H1 (cell line): ENCODE results near the gene GAS7. TPM values are rescaled to one million over a fixed set of nuclear protein-coding genes. Genes with fewer than 3 reads are reported as not detected.

Source experiments
- CTCF ChIA-PET: fragments of 300-600 bp; sonication (Branson Sonifier 250); formaldehyde crosslinking; loops from one replicate; lab custom pipeline; 2021; ENCODE audit not compliant: partially characterized antibody; lab: Charles Lee
- POLR2A ChIA-PET: fragments of 300-600 bp; sonication (Branson Sonifier 250); formaldehyde crosslinking; loops from one replicate; lab custom pipeline; 2021; ENCODE audit warnings: inconsistent platforms; ENCODE audit not compliant: partially characterized antibody; lab: Charles Lee
- DNase-seq, 2 experiments: peaks; one replicate each; pipeline versions ENCODE4 v3.0.0 to v3.0.0-alpha.2; 2010 to 2022; ENCODE audit warnings: low spot score in 2 of 2, low read depth in 1 of 2, mixed read lengths in 1 of 2
- FAIRE-seq: peaks from 2 replicates; lab custom pipeline; 2011; peaks lifted over from hg19 to GRCh38; lab: Jason Lieb, UNC
- H2AFZ ChIP-seq: 2 replicates; pipeline ENCODE4 v1.8.1; 2012; ENCODE audit warnings: low read length, inconsistent platforms
- H2AK5ac ChIP-seq: 2 replicates; pipeline ENCODE4 v1.6.1; 2013; ENCODE audit warnings: low read depth, low read length
- H2BK120ac ChIP-seq: replicated peaks from 2 replicates; pipeline ENCODE3; 2013; ENCODE audit warnings: low read depth, low read length, inconsistent platforms
- H2BK12ac ChIP-seq: 2 replicates; pipeline ENCODE4 v1.6.1; 2013; ENCODE audit warnings: low read depth, low read length
- H2BK15ac ChIP-seq: 2 replicates; pipeline ENCODE4 v1.6.1; 2013; ENCODE audit warnings: low read length
- H2BK20ac ChIP-seq: 2 replicates; pipeline ENCODE4 v1.6.1; 2013; ENCODE audit warnings: low read length
- H2BK5ac ChIP-seq: 2 replicates; pipeline ENCODE4 v1.6.1; 2013; ENCODE audit warnings: low read depth, low read length
- H3K14ac ChIP-seq: 2 replicates; pipeline ENCODE4 v1.6.1; 2013; ENCODE audit warnings: inconsistent platforms; ENCODE audit not compliant: insufficient read length
- H3K18ac ChIP-seq: 2 replicates; pipeline ENCODE4 v1.6.1; 2013; ENCODE audit warnings: low read length; ENCODE audit errors: extremely low read depth
- H3K23ac ChIP-seq: 2 replicates; pipeline ENCODE4 v1.6.1; 2013; ENCODE audit warnings: inconsistent platforms; ENCODE audit not compliant: insufficient read length
- H3K23me2 ChIP-seq: 2 replicates; pipeline ENCODE4 v1.6.1; 2013; ENCODE audit warnings: low read depth, low read length
- H3K27ac ChIP-seq: 2 replicates; pipeline ENCODE4 v1.6.1; 2011; ENCODE audit warnings: low read depth, low read length, inconsistent platforms
- H3K27me3 ChIP-seq, 4 experiments: replicated peaks in 1 of 4; 1 replicate in 1 of 4; 2 replicates in 3 of 4; pipeline versions ENCODE4 v1.6.1 to v1.8.1; 2011 to 2013; ENCODE audit warnings: low read length in 3 of 4, mild to moderate bottlenecking in 3 of 4, inconsistent platforms in 2 of 4, mixed read lengths in 2 of 4, moderate library complexity in 1 of 4; ENCODE audit not compliant: control insufficient read depth in 3 of 4, insufficient read depth in 3 of 4; ENCODE audit errors: extremely low read depth in 1 of 4
- H3K36me3 ChIP-seq, 4 experiments: 2 replicates each; pipeline versions ENCODE4 v1.6.1 to v1.8.1; 2011 to 2013; ENCODE audit warnings: mild to moderate bottlenecking in 4 of 4, low read length in 3 of 4, moderate library complexity in 2 of 4, control low read depth in 1 of 4, inconsistent platforms in 1 of 4; ENCODE audit not compliant: insufficient read depth in 4 of 4, control insufficient read depth in 2 of 4
- H3K4ac ChIP-seq: replicated peaks from 2 replicates; pipeline ENCODE3; 2013; ENCODE audit warnings: low read length, low read depth, mixed read lengths, inconsistent platforms; ENCODE audit not compliant: insufficient read length
- H3K4me1 ChIP-seq, 4 experiments: replicated peaks in 1 of 4; 1 replicate in 1 of 4; 2 replicates in 3 of 4; pipeline versions ENCODE4 v1.6.1 to v1.8.1; 2011 to 2013; ENCODE audit warnings: low read length in 3 of 4, inconsistent platforms in 2 of 4, mixed read lengths in 1 of 4; ENCODE audit not compliant: insufficient read depth in 4 of 4, control insufficient read depth in 3 of 4
- H3K4me2 ChIP-seq, 2 experiments: 2 replicates each; pipeline versions ENCODE4 v1.6.1 to v1.8.1; 2011 to 2013; ENCODE audit warnings: low read depth in 2 of 2, low read length in 2 of 2, control low read depth in 1 of 2, inconsistent platforms in 1 of 2, mild to moderate bottlenecking in 1 of 2; ENCODE audit not compliant: insufficient read depth in 1 of 2
- H3K4me3 ChIP-seq, 4 experiments: fragments of 200-600, 300-600 bp in 1 of 4; sonication (generic), shearing (Covaris generic), sonication (Bioruptor Twin) in 1 of 4; 2 replicates each; pipeline versions ENCODE4 v1.5.1 to v1.8.1; 2011 to 2016; ENCODE audit warnings: low read length in 4 of 4, low read depth in 3 of 4, control low read depth in 2 of 4, inconsistent platforms in 2 of 4, mild to moderate bottlenecking in 2 of 4, mixed read lengths in 1 of 4, moderate library complexity in 1 of 4; ENCODE audit not compliant: insufficient read depth in 2 of 4; ENCODE audit errors: extremely low read depth in 1 of 4
- H3K56ac ChIP-seq: replicated peaks from 2 replicates; pipeline ENCODE3; 2013; ENCODE audit warnings: low read depth, mild to moderate bottlenecking, mixed read lengths, low read length, inconsistent platforms; ENCODE audit not compliant: insufficient read length
- H3K79me1 ChIP-seq: 2 replicates; pipeline ENCODE4 v1.6.1; 2013; ENCODE audit warnings: low read depth, low read length, control low read depth
- H3K79me2 ChIP-seq, 2 experiments: 2 replicates each; pipeline versions ENCODE4 v1.6.1 to v1.8.1; 2012 to 2013; ENCODE audit warnings: low read length in 2 of 2, mild to moderate bottlenecking in 2 of 2, inconsistent platforms in 1 of 2; ENCODE audit not compliant: insufficient read depth in 2 of 2, control insufficient read depth in 1 of 2
- H3K9ac ChIP-seq, 4 experiments: replicated peaks in 1 of 4; 1 replicate in 1 of 4; 2 replicates in 3 of 4; pipeline versions ENCODE4 v1.6.1 to v1.8.1; 2011 to 2013; ENCODE audit warnings: low read depth in 3 of 4, low read length in 3 of 4, control low read depth in 2 of 4, mild to moderate bottlenecking in 2 of 4, moderate library complexity in 2 of 4, inconsistent platforms in 1 of 4; ENCODE audit errors: extremely low read depth in 1 of 4
- H3K9me3 ChIP-seq, 2 experiments: 2 replicates each; pipeline versions ENCODE4 v1.6.1 to v1.8.1; 2012 to 2013; ENCODE audit warnings: mild to moderate bottlenecking in 2 of 2, moderate library complexity in 2 of 2, control low read depth in 1 of 2, inconsistent platforms in 1 of 2, low read depth in 1 of 2, low read length in 1 of 2, mixed read lengths in 1 of 2; ENCODE audit not compliant: insufficient read depth in 2 of 2
- H4K20me1 ChIP-seq, 2 experiments: replicated peaks in 1 of 2; 2 replicates each; pipeline versions ENCODE3 to v1.8.1; 2011 to 2013; ENCODE audit warnings: inconsistent platforms in 2 of 2, low read length in 2 of 2, mild to moderate bottlenecking in 1 of 2; ENCODE audit not compliant: insufficient read depth in 2 of 2, control insufficient read depth in 1 of 2
- H4K5ac ChIP-seq: 2 replicates; pipeline ENCODE4 v1.6.1; 2013; ENCODE audit warnings: low read length, low read depth, mixed read lengths, inconsistent platforms; ENCODE audit not compliant: insufficient read length
- H4K8ac ChIP-seq: 2 replicates; pipeline ENCODE4 v1.8.0; 2013; ENCODE audit warnings: mild to moderate bottlenecking, moderate library complexity, low read length, inconsistent platforms; ENCODE audit not compliant: insufficient read depth; ENCODE audit errors: extremely low read depth
- H4K91ac ChIP-seq: replicated peaks from 2 replicates; pipeline ENCODE3; 2013; ENCODE audit warnings: low read length, mixed read lengths, inconsistent platforms; ENCODE audit not compliant: insufficient read length
- EGR1 ChIP-seq: IDR thresholded peaks from 2 replicates; pipeline ENCODE4 v1.6.1; 2011; ENCODE audit warnings: low read depth, low read length, borderline replicate concordance
- FOSL1 ChIP-seq: IDR thresholded peaks from 2 replicates; pipeline ENCODE4 v1.6.1; 2011; ENCODE audit warnings: mild to moderate bottlenecking, low read depth, low read length, moderate library complexity; ENCODE audit not compliant: insufficient read depth
- HDAC2 ChIP-seq, 2 experiments: fragments of 300-600 bp in 1 of 2; sonication (generic) in 1 of 2; IDR thresholded peaks; 2 replicates each; pipeline ENCODE4 v1.6.1; 2011 to 2012; ENCODE audit warnings: low read depth in 2 of 2, low read length in 2 of 2, mild to moderate bottlenecking in 2 of 2, moderate library complexity in 2 of 2, borderline replicate concordance in 1 of 2, inconsistent platforms in 1 of 2
- HDAC6 ChIP-seq: IDR thresholded peaks from one replicate; pipeline ENCODE4 v1.7.1; 2012; ENCODE audit warnings: low read depth, mild to moderate bottlenecking, inconsistent platforms, low read length, moderate library complexity
- POLR2A ChIP-seq, 2 experiments: IDR thresholded peaks; 1 replicate in 1 of 2; 2 replicates in 1 of 2; pipeline ENCODE4 v1.6.1; 2011; ENCODE audit warnings: low read depth in 2 of 2, low read length in 2 of 2, mild to moderate bottlenecking in 2 of 2; ENCODE audit errors: control extremely low read depth in 1 of 2
- SAP30 ChIP-seq: fragments of 300-600 bp; sonication (generic); IDR thresholded peaks from 2 replicates; pipeline ENCODE4 v1.7.1; 2012; ENCODE audit warnings: low read length, moderate library complexity, mild to moderate bottlenecking, inconsistent platforms; ENCODE audit not compliant: insufficient read depth, insufficient replicate concordance
- SIX5 ChIP-seq: IDR thresholded peaks from 2 replicates; pipeline ENCODE4 v1.6.1; 2011; ENCODE audit warnings: mild to moderate bottlenecking, low read depth, low read length
- ZNF274 ChIP-seq: IDR thresholded peaks from 2 replicates; pipeline ENCODE4 v1.7.0; 2012; ENCODE audit warnings: low read length, borderline replicate concordance; ENCODE audit errors: extremely low read depth
- WGBS, 2 experiments: shearing (Covaris generic) in 1 of 2; methylation state at CpG; one replicate each; pipeline versions ENCODE4 v1.1.6 to v1.1.7; 2013 to 2015; ENCODE audit warnings: low lambda C conversion rate in 2 of 2, mixed read lengths in 2 of 2, inconsistent platforms in 1 of 2, low coverage in 1 of 2, missing lambda C conversion rate in 1 of 2; ENCODE audit not compliant: insufficient replicate concordance in 2 of 2, insufficient coverage in 1 of 2, insufficient read length in 1 of 2; ENCODE audit errors: extremely low coverage in 1 of 2, missing lambda C conversion rate in 1 of 2; 5-methylcytosine and 5-hydroxymethylcytosine counted together
- polyA plus RNA-seq, 7 experiments: library from polyadenylated mRNA; depleted of rRNA in 3 of 7; stranded (reverse) in 5 of 7; unstranded in 2 of 7; fragments of >200 nt in 5 of 7; fragments of 200-250 nt in 2 of 7; gene quantifications; 1 replicate in 5 of 7; 2 replicates in 1 of 7; 4 replicates in 1 of 7; pipeline versions ENCODE4 v1.2.1 to v1.2.3, GENCODE V29; 2011 to 2013; ENCODE audit warnings: missing spikeins in 2 of 7, mixed read lengths in 2 of 7
- total RNA-seq: library from RNA; stranded (reverse); fragmentation: NEBNext Ultra II Directional; extraction: Animal tissue kit (Norgen Biotek cat#: 25700); gene quantifications from 2 replicates; pipeline ENCODE4 v1.2.1, GENCODE V29; 2021
- TF ChIP-seq, protein P1 (sequence below): IDR thresholded peaks from 2 replicates; pipeline ENCODE4 v1.6.1; 2012; ENCODE audit warnings: inconsistent platforms

Gene GAS7
- total and polyA plus RNA-seq, 2 of the 8 experiments (the other 6 are each of a cell fraction or from before 2014, with no cell fraction given), result 5.0 to 14.5 TPM

GRCh38 chr17:10200645-10201044 lies 2.2 kb upstream of the GAS7 start:
- 73% methylated on average over 4 of the region's 4 CpGs; no CpG with 5 or more reads in 1 of the 2 experiments for WGBS, 2 experiments
- POLR2A ChIA-PET, result no interaction called here
- H3K9me3 ChIP-seq, result peaks cover 6 to 12% of the 10 kb centered on the region in 2 experiments

More at GRCh38 chr17:10200645-10201044, 2.2 kb upstream of the GAS7 start:
- Histone ChIP-seq H2BK20ac (no peak overlapping the region), H3K56ac (no peak overlapping the region), H2BK12ac (no peak overlapping the region), H2AK5ac (no peak overlapping the region), H3K27me3 (peaks cover 2 to 25% (median 24%) of the 10 kb centered on the region in 4 experiments), H3K23me2 (peaks cover 9% of the 10 kb centered on the region; the same call in 1 of the 2 replicates), H3K18ac (no peak overlapping the region), H2BK120ac (no peak overlapping the region), H3K79me1 (no peaks in the 10 kb centered on the region), H4K5ac (no peak overlapping the region), H2BK5ac (no peak overlapping the region), H3K23ac (no peak overlapping the region), H3K27ac (no peak overlapping the region), H2AFZ (no peak overlapping the region), H2BK15ac (no peak overlapping the region), H4K20me1 (peaks cover 2% of the 10 kb centered on the region in 2 experiments), H4K8ac (no peak overlapping the region), H3K36me3 (peaks cover 0 to 2% (median 0%) of the 10 kb centered on the region in 4 experiments; a peak in 1 of 8 replicates), H3K79me2 (no peaks in the 10 kb centered on the region), H3K9ac (no peak overlapping the region), H3K4ac (no peak overlapping the region), H3K4me2 (no peak overlapping the region), H3K4me3 (no peak overlapping the region), H4K91ac (no peak overlapping the region), H3K4me1 (peaks cover 0 to 6% (median 0%) of the 10 kb centered on the region in 4 experiments; a peak in 2 of 7 replicates), H3K14ac (no peak overlapping the region)
- DNase-seq (no peak), FAIRE-seq (no peak)
- TF ChIP-seq HDAC6 (no peak), POLR2A (IDR thresholded peaks at IDR 0.05; ENCODE audit: control extremely low read depth in 1 of 2, low read depth in 2 of 2, low read length in 2 of 2) (no peak), SIX5 (no peak), EGR1 (no peak), FOSL1 (no peak), SAP30 (no peak), ZNF274 (no peak), HDAC2 (IDR thresholded peaks at IDR 0.05; ENCODE audit: borderline replicate concordance in 1 of 2, low read depth in 2 of 2, low read length in 2 of 2) (no peak)
- TF ChIP-seq, protein P1, sequence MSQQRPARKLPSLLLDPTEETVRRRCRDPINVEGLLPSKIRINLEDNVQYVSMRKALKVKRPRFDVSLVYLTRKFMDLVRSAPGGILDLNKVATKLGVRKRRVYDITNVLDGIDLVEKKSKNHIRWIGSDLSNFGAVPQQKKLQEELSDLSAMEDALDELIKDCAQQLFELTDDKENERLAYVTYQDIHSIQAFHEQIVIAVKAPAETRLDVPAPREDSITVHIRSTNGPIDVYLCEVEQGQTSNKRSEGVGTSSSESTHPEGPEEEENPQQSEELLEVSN, result no peak
- CTCF ChIA-PET, result no interaction called here
